Neural progenitor cell (in vitro differentiated cells): Measurements from ENCODE around the gene HIBADH.

ENCODE experiments used
- CTCF ChIP-seq: fragments of 200-600 bp; sonication (generic); IDR thresholded peaks from 2 replicates; pipeline ENCODE4 v1.5.1; 2017; ENCODE audit warnings: antibody characterized with exemption, mild to moderate bottlenecking
- EZH2 ChIP-seq: fragments of 200-600 bp; sonication (generic); IDR thresholded peaks from 2 replicates; pipeline ENCODE4 v1.6.1; 2017; ENCODE audit warnings: antibody characterized with exemption, mild to moderate bottlenecking, moderate library complexity

GRCh38 chr7:27650283-27650682 is 12.4 kb downstream of the HIBADH start:
- TF ChIP-seq CTCF (no peak), EZH2 (no peak)
